Fibroblast of villous mesenchyme (primary cell): ENCODE measurements around the gene QKI. TPM values are rescaled to one million over a fixed set of nuclear protein-coding genes. Genes with fewer than 3 reads are reported as not detected.
A peak's percentile ranks its signal among the peaks of the same experiment; 100 is the strongest.
"Not testable (repeated sequence)": the region's sequence is repeated elsewhere in the genome, so short reads cannot be mapped to it uniquely, and the experiment has no call there.

ENCODE experiments used
- DNase-seq: peaks from one replicate; pipeline ENCODE4 v3.0.0-alpha.2; 2010; ENCODE audit warnings: low read depth
- H3K4me3 ChIP-seq: 2 replicates; pipeline ENCODE4 v1.5.1; 2011; ENCODE audit warnings: low read depth, mild to moderate bottlenecking, low read length
- CTCF ChIP-seq: IDR thresholded peaks from 2 replicates; pipeline ENCODE4 v1.5.1; 2012; ENCODE audit warnings: low read depth, mild to moderate bottlenecking, low read length; ENCODE audit not compliant: insufficient read depth
- total RNA-seq: library from RNA; depleted of rRNA; stranded (reverse); fragments of >200 nt; gene quantifications from 2 replicates; pipeline ENCODE4 v1.2.3, GENCODE V29; 2012

Gene QKI
- total RNA-seq, 1 donor, result 170 TPM

- DNase-seq, result no peak
- TF ChIP-seq CTCF, result no peak
- H3K4me3 ChIP-seq, result no peak overlapping the region
Measured at GRCh38 chr6:163438940-163439335, 24.4 kb downstream of the QKI start.

- DNase-seq, H3K4me3 ChIP-seq: not testable (repeated sequence)
Measured at GRCh38 chr6:163439390-163439789, 24.9 kb downstream of the QKI start.

- no peak for DNase-seq
- no peak overlapping the region for H3K4me3 ChIP-seq
- no peak for TF ChIP-seq CTCF
Measured at GRCh38 chr6:163439997-163440396, 25.5 kb downstream of the QKI start.

- no peak overlapping the region for H3K4me3 ChIP-seq
- DNase-seq, result no peak
- no peak for TF ChIP-seq CTCF
Measured at GRCh38 chr6:163442336-163442735, 27.8 kb downstream of the QKI start.

- H3K4me3 ChIP-seq, result no peak overlapping the region
- DNase-seq, result no peak
- peak; percentile 10 for TF ChIP-seq CTCF
Measured at GRCh38 chr6:163444077-163444476, 29.6 kb downstream of the QKI start.

- no peak for DNase-seq
- TF ChIP-seq CTCF, result no peak
- H3K4me3 ChIP-seq, result no peak overlapping the region
Measured at GRCh38 chr6:163446549-163446948, 32.0 kb downstream of the QKI start.

- DNase-seq, result peak; percentile 52
- no peak for TF ChIP-seq CTCF
- no peak overlapping the region for H3K4me3 ChIP-seq
Measured at GRCh38 chr6:163449076-163449475, 34.6 kb downstream of the QKI start.
